ENCODE data around the gene EIF2B2.

The EIF2B2 gene

GRCh38 chr14:74974364-74975058 is 28.2 kb upstream of the EIF2B2 start:
- no peak for DNase-seq (ENCODE audit: low spot score)

GRCh38 chr14:74975059-74975810 is 27.5 kb upstream of the EIF2B2 start:
- DNase-seq (ENCODE audit: low spot score) = no peak

GRCh38 chr14:74976264-74977113 is 26.2 kb upstream of the EIF2B2 start:
- no peak for DNase-seq (ENCODE audit: low spot score)

- no peak for DNase-seq (ENCODE audit: low spot score)
Observed at GRCh38 chr14:74977164-74977900, 25.4 kb upstream of the EIF2B2 start.

- no peak for DNase-seq (ENCODE audit: low spot score)
Observed at GRCh38 chr14:74977901-74978385, 24.8 kb upstream of the EIF2B2 start.

GRCh38 chr14:74978416-74978947 is 24.2 kb upstream of the EIF2B2 start:
- no peak for DNase-seq (ENCODE audit: low spot score)

GRCh38 chr14:74979029-74979428 is 23.7 kb upstream of the EIF2B2 start:
- DNase-seq (ENCODE audit: low spot score) = no peak

DNA sequence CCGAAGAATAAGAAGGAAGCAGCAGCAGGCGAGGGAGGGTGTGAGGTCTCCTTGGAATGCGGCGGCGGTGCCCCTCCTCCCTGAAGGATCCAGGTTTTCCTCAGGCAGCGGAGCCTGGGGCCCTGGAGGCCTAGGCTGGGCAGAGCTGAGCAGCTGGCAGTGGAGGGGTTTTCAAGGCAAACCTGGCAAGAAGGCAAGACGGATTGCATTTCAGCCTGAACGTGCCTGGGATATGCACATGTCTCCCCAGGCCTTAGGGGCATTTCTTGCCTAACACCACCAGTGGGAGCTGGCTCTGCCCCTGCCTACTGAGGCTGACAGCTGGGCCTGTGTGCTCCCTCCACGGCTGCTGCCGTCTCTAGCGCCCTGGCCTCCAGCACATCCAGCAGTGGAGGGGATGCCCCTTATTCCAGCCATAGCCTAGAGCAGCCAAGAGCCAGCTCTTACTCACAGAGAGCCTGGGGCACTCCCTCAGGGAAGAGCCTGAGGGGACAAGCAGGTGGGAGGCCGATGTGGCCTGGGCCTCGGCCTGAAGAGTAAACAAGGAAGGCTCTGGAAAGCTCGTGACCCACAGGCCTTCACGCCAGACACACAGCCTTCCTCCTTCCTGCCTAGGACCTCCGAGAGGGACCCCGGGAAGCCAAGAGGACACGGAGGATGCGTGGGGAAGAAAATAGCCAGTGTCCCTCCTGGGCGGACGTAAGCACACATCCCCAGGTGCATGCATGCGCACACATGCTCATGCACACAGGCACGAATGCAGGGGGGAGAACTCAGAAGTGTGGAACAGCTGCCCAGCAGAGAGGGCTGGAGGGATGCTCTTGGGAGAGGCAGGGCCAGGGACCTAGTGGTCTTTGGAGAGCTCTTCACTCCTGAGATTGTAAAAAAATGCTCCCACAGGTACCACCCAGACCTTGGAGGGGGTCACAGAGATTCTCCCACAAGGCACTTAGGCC is 23.0 kb upstream of the EIF2B2 start:
- no peak for DNase-seq (ENCODE audit: low spot score)

- DNase-seq (ENCODE audit: low spot score) = no peak
Observed at GRCh38 chr14:74980398-74980730, 22.4 kb upstream of the EIF2B2 start.

- DNase-seq (ENCODE audit: low spot score) = no peak
Observed at GRCh38 chr14:74980731-74981461, 21.8 kb upstream of the EIF2B2 start.

- no peak for DNase-seq (ENCODE audit: low spot score)
Observed at GRCh38 chr14:74981462-74981782, 21.3 kb upstream of the EIF2B2 start.

DNA sequence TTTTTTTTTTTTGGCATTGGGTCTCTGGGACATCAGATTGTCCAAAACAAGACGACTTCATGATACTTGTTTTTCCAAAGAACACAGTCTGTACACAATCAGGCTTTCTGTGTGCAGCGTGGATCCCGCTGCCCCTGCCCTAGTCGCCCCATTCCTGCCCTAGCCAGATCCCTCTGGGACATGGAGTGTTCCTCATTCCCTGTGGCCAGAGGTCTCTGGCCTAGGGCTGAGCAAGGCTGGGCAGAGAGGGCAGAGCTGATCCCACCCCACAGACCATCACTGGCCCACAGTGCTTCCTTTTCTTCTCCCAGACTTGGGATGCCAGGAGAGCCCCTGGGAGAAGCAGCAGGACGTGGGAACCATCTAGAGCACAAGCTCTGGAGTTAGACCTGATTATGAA is 20.9 kb upstream of the EIF2B2 start:
- no peak for DNase-seq (ENCODE audit: low spot score)

DNA sequence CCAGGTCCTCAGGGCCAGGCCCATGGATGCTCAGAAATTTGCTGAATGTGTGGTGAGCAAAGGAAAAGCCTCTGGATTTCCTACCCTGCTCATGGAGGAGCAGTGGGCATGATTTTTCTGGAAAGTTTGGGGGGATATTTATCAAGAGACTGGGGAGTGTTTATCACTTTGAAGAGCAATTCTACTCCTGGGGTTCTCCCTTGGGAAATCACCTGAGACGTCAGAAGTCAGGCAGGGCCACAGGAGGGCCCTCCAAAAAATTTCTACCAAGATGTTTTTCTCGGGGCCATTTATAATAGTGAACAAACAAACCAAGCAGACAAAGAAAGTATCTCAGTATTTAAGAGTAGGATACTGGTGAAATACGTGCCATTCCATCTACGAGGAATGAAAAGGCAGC is 20.1 kb upstream of the EIF2B2 start:
- no peak for DNase-seq (ENCODE audit: low spot score)

GRCh38 chr14:74983343-74983742 is 19.4 kb upstream of the EIF2B2 start:
- DNase-seq (ENCODE audit: low spot score) = no peak

- no peak for DNase-seq (ENCODE audit: low spot score)
Observed at GRCh38 chr14:74984236-74985027, 18.3 kb upstream of the EIF2B2 start.

GRCh38 chr14:74985028-74985310 is 17.8 kb upstream of the EIF2B2 start:
- no peak for DNase-seq (ENCODE audit: low spot score)

DNA sequence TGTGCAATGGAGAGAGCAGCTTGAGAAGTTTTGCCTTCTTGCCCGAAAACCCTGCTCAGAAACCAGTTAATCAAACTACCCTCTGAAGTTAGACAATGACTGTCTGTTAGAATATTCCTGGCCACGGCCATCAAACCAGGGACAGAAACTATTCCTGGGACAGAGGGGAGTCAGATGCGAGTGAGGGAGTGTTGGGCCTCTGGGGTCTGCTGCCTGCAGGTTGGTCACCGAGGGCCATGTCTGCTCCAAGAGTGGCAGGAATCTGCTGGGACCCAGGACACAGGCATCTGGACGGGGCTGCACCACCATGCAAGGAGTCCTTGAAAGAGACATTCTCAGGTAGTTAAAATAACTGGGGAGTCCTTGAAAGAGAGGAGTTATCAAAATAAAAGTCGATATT is 16.9 kb upstream of the EIF2B2 start:
- no peak for DNase-seq (ENCODE audit: low spot score)

- DNase-seq (ENCODE audit: low spot score) = no peak
Observed at GRCh38 chr14:74988131-74988530, 14.6 kb upstream of the EIF2B2 start.

DNA sequence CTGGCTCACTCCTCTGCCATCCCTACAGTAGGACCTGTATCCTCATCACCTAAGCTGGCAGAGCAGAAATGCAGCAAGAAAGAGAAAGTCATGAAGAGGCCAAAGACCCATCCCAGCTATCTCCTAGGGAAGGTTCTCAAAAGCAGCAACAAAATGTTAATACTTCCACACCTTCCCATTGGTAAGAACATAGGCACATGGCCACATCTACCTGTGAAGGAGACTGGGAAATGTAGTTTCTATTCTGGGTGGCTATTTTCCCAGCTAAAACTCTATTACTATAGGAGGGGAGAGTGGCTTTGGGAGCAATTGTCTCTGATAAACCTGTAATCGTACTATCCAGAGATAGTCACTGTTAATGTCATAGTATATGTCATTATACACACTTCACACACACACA is 13.7 kb upstream of the EIF2B2 start:
- no peak for DNase-seq (ENCODE audit: low spot score)

Measured in globus pallidus (tissue), 1 donor.